ENCODE measurements around the gene LRRK1.

LRRK1 gene

GRCh38 chr15:101013769-101014675 is 94.9 kb downstream of the LRRK1 start:
- Histone ChIP-seq H3K14ac (ENCODE audit: low read length) (no peak overlapping the region), H3K36me3 (replicated peaks in 1 of 2; ENCODE audit: control insufficient read depth in 2 of 2, insufficient read depth in 2 of 2, low read length in 2 of 2) (no peaks in the 10 kb centered on the region), H2AK5ac (ENCODE audit: low read depth, low read length) (peak overlapping the region; percentile 78), H3K4me2 (ENCODE audit: insufficient read depth, low read length, poor library complexity, severe bottlenecking) (no peak overlapping the region), H3K27ac (replicated peaks; ENCODE audit: low read length) (no peak overlapping the region), H4K8ac (ENCODE audit: low read depth, low read length) (no peak overlapping the region), H4K91ac (ENCODE audit: low read depth, low read length, poor library complexity) (no peak overlapping the region), H2BK12ac (ENCODE audit: low read length) (no peak overlapping the region), H3K9ac (ENCODE audit: low read depth, low read length, poor library complexity) (no peak overlapping the region), H2BK15ac (ENCODE audit: low read length) (peak overlapping the region; percentile 72), H3K4me1 (ENCODE audit: control insufficient read depth in 2 of 2, insufficient read depth in 1 of 2, low read depth in 1 of 2, low read length in 2 of 2) (peaks cover 8 to 16% of the 10 kb centered on the region in 2 donors), H3K23ac (ENCODE audit: low read depth, low read length, poor library complexity) (peak overlapping the region; percentile 29), H3K4ac (ENCODE audit: low read length) (no peak overlapping the region), H3K9me3 (replicated peaks in 1 of 2; ENCODE audit: control insufficient read depth in 2 of 2, insufficient read depth in 1 of 2, low read depth in 1 of 2, low read length in 2 of 2) (no peaks in the 10 kb centered on the region), H3K27me3 (ENCODE audit: control insufficient read depth in 3 of 3, insufficient read depth in 3 of 3, low read depth in 1 of 3, low read length in 3 of 3) (no peaks in the 10 kb centered on the region), H2BK5ac (ENCODE audit: low read length) (no peak overlapping the region), H3K79me1 (ENCODE audit: low read depth, low read length) (no peaks in the 10 kb centered on the region), H3K4me3 (ENCODE audit: low read length in 2 of 2) (no peak overlapping the region), H2AFZ (ENCODE audit: low read length) (peak overlapping the region; percentile 80), H2BK120ac (ENCODE audit: low read depth, low read length) (peak overlapping the region; percentile 4), H3K18ac (ENCODE audit: low read length) (peak overlapping the region; percentile 85)
- no CpG with 5 or more reads among the region's 21 CpGs for WGBS, 2 donors (ENCODE audit: extremely low coverage in 2 of 2, insufficient read length in 2 of 2, insufficient replicate concordance in 1 of 2)
- no peak for DNase-seq (ENCODE audit: low spot score)

- Histone ChIP-seq H4K91ac (ENCODE audit: low read depth, low read length, poor library complexity) (no peak overlapping the region), H3K9ac (ENCODE audit: low read depth, low read length, poor library complexity) (no peak overlapping the region), H3K27me3 (ENCODE audit: control insufficient read depth in 3 of 3, insufficient read depth in 3 of 3, low read depth in 1 of 3, low read length in 3 of 3) (no peaks in the 10 kb centered on the region), H3K4me2 (ENCODE audit: insufficient read depth, low read length, poor library complexity, severe bottlenecking) (no peak overlapping the region), H2AK5ac (ENCODE audit: low read depth, low read length) (peak overlapping the region; percentile 28), H3K23ac (ENCODE audit: low read depth, low read length, poor library complexity) (peak overlapping the region; percentile 35), H3K79me1 (ENCODE audit: low read depth, low read length) (no peaks in the 10 kb centered on the region), H3K4me3 (ENCODE audit: low read length in 2 of 2) (no peak overlapping the region), H2BK120ac (ENCODE audit: low read depth, low read length) (no peak overlapping the region), H3K14ac (ENCODE audit: low read length) (no peak overlapping the region), H3K4ac (ENCODE audit: low read length) (no peak overlapping the region), H3K27ac (replicated peaks; ENCODE audit: low read length) (no peak overlapping the region), H4K8ac (ENCODE audit: low read depth, low read length) (no peak overlapping the region), H2BK15ac (ENCODE audit: low read length) (no peak overlapping the region), H3K36me3 (replicated peaks in 1 of 2; ENCODE audit: control insufficient read depth in 2 of 2, insufficient read depth in 2 of 2, low read length in 2 of 2) (no peaks in the 10 kb centered on the region), H2AFZ (ENCODE audit: low read length) (peak overlapping the region; percentile 80), H3K4me1 (ENCODE audit: control insufficient read depth in 2 of 2, insufficient read depth in 1 of 2, low read depth in 1 of 2, low read length in 2 of 2) (peaks cover 8 to 18% of the 10 kb centered on the region in 2 donors), H2BK12ac (ENCODE audit: low read length) (peak overlapping the region; percentile 60), H3K9me3 (replicated peaks in 1 of 2; ENCODE audit: control insufficient read depth in 2 of 2, insufficient read depth in 1 of 2, low read depth in 1 of 2, low read length in 2 of 2) (no peaks in the 10 kb centered on the region), H3K18ac (ENCODE audit: low read length) (peak overlapping the region; percentile 15), H2BK5ac (ENCODE audit: low read length) (peak overlapping the region; percentile 33)
- WGBS, 2 donors (ENCODE audit: extremely low coverage in 2 of 2, insufficient read length in 2 of 2, insufficient replicate concordance in 1 of 2): no CpG with 5 or more reads among the region's 27 CpGs
- DNase-seq (ENCODE audit: low spot score): peak; percentile 73
These were observed 96.0 kb downstream of the LRRK1 start for GRCh38 chr15:101014921-101015841.

- no peak overlapping the region for H2BK5ac ChIP-seq (ENCODE audit: low read length)
- H3K27ac ChIP-seq (replicated peaks; ENCODE audit: low read length): no peak overlapping the region
- no peak overlapping the region for H2BK120ac ChIP-seq (ENCODE audit: low read depth, low read length)
- no peak overlapping the region for H2BK12ac ChIP-seq (ENCODE audit: low read length)
- DNase-seq (ENCODE audit: low spot score): no peak
- H4K8ac ChIP-seq (ENCODE audit: low read depth, low read length): no peak overlapping the region
- no peaks in the 10 kb centered on the region for H3K79me1 ChIP-seq (ENCODE audit: low read depth, low read length)
- no peak overlapping the region for H2BK15ac ChIP-seq (ENCODE audit: low read length)
- H3K4me3 ChIP-seq (ENCODE audit: low read length in 2 of 2): no peak overlapping the region
- H3K14ac ChIP-seq (ENCODE audit: low read length): peak overlapping the region; percentile 9
- H3K9me3 ChIP-seq (replicated peaks in 1 of 2; ENCODE audit: control insufficient read depth in 2 of 2, insufficient read depth in 1 of 2, low read depth in 1 of 2, low read length in 2 of 2): no peaks in the 10 kb centered on the region
- H2AK5ac ChIP-seq (ENCODE audit: low read depth, low read length): no peak overlapping the region
- H3K27me3 ChIP-seq (ENCODE audit: control insufficient read depth in 3 of 3, insufficient read depth in 3 of 3, low read depth in 1 of 3, low read length in 3 of 3): no peaks in the 10 kb centered on the region
- peak overlapping the region; percentile 26 for H3K9ac ChIP-seq (ENCODE audit: low read depth, low read length, poor library complexity)
- no peak overlapping the region for H4K91ac ChIP-seq (ENCODE audit: low read depth, low read length, poor library complexity)
- WGBS, 2 donors (ENCODE audit: extremely low coverage in 2 of 2, insufficient read length in 2 of 2, insufficient replicate concordance in 1 of 2): no CpG with 5 or more reads among the region's 7 CpGs
- no peak overlapping the region for H3K4me2 ChIP-seq (ENCODE audit: insufficient read depth, low read length, poor library complexity, severe bottlenecking)
- peaks cover 5 to 14% of the 10 kb centered on the region in 2 donors for H3K4me1 ChIP-seq (ENCODE audit: control insufficient read depth in 2 of 2, insufficient read depth in 1 of 2, low read depth in 1 of 2, low read length in 2 of 2)
- no peak overlapping the region for H3K23ac ChIP-seq (ENCODE audit: low read depth, low read length, poor library complexity)
- H3K36me3 ChIP-seq (replicated peaks in 1 of 2; ENCODE audit: control insufficient read depth in 2 of 2, insufficient read depth in 2 of 2, low read length in 2 of 2): no peaks in the 10 kb centered on the region
- no peak overlapping the region for H3K18ac ChIP-seq (ENCODE audit: low read length)
- no peak overlapping the region for H3K4ac ChIP-seq (ENCODE audit: low read length)
- H2AFZ ChIP-seq (ENCODE audit: low read length): no peak overlapping the region
These were observed 97.4 kb downstream of the LRRK1 start for GRCh38 chr15:101016581-101016980.

Data from neuronal stem cell (in vitro differentiated cells).